Measurements from ENCODE around the gene ARIH2.

ARIH2 gene

GRCh38 chr3:48997714-48998637 is 79.3 kb downstream of the ARIH2 start:
- H3K4me3 ChIP-seq (ENCODE audit: insufficient read depth, low read length, poor library complexity, severe bottlenecking), result no peak overlapping the region

GRCh38 chr3:48999085-48999858 is 80.6 kb downstream of the ARIH2 start:
- no peaks in the 10 kb centered on the region for H3K9me3 ChIP-seq (ENCODE audit: insufficient read depth, low read length)
- H2AFZ ChIP-seq (ENCODE audit: low read depth, low read length, severe bottlenecking), result no peak overlapping the region
- TF ChIP-seq CTCF (IDR thresholded peaks at IDR 0.05; ENCODE audit: insufficient read depth, low read length, poor library complexity, severe bottlenecking), result no peak
- no peak for TF ChIP-seq EZH2phosphoT487 (conservative IDR thresholded peaks at IDR 0.05; ENCODE audit: low read length)
- no peaks in the 10 kb centered on the region for H4K20me1 ChIP-seq (ENCODE audit: low read depth, low read length)
- H3F3A ChIP-seq (ENCODE audit: insufficient read depth), result no peaks in the 10 kb centered on the region
- no peak overlapping the region for H3K4me2 ChIP-seq (ENCODE audit: low read depth, low read length, poor library complexity, severe bottlenecking)
- H3K4me3 ChIP-seq (ENCODE audit: insufficient read depth, low read length, poor library complexity, severe bottlenecking), result no peak overlapping the region
- no peak overlapping the region for H3K9ac ChIP-seq (ENCODE audit: low read length)
- H3K79me2 ChIP-seq (ENCODE audit: insufficient read depth, low read length), result no peaks in the 10 kb centered on the region
- H3K27me3 ChIP-seq (ENCODE audit: low read length), result no peaks in the 10 kb centered on the region
- H3K9me2 ChIP-seq (replicated peaks; ENCODE audit: insufficient read depth, low read length), result no peaks in the 10 kb centered on the region
- H3K27ac ChIP-seq (ENCODE audit: low read depth, low read length), result no peak overlapping the region
- no peaks in the 10 kb centered on the region for H3K36me3 ChIP-seq (ENCODE audit: low read length)

More at GRCh38 chr3:48997714-48998637, 79.3 kb downstream of the ARIH2 start:
- H3K4me2 ChIP-seq (ENCODE audit: low read depth, low read length, poor library complexity, severe bottlenecking), result no peak overlapping the region
- no peak overlapping the region for H3K9ac ChIP-seq (ENCODE audit: low read length)
- H3F3A ChIP-seq (ENCODE audit: insufficient read depth), result no peaks in the 10 kb centered on the region
- H3K27me3 ChIP-seq (ENCODE audit: low read length), result no peaks in the 10 kb centered on the region
- H2AFZ ChIP-seq (ENCODE audit: low read depth, low read length, severe bottlenecking), result no peak overlapping the region
- no peak overlapping the region for H3K27ac ChIP-seq (ENCODE audit: low read depth, low read length)
- no peaks in the 10 kb centered on the region for H3K9me2 ChIP-seq (replicated peaks; ENCODE audit: insufficient read depth, low read length)
- no peaks in the 10 kb centered on the region for H4K20me1 ChIP-seq (ENCODE audit: low read depth, low read length)
- H3K9me3 ChIP-seq (ENCODE audit: insufficient read depth, low read length), result no peaks in the 10 kb centered on the region
- H3K79me2 ChIP-seq (ENCODE audit: insufficient read depth, low read length), result no peaks in the 10 kb centered on the region
- no peak for TF ChIP-seq EZH2phosphoT487 (conservative IDR thresholded peaks at IDR 0.05; ENCODE audit: low read length)
- TF ChIP-seq CTCF (IDR thresholded peaks at IDR 0.05; ENCODE audit: insufficient read depth, low read length, poor library complexity, severe bottlenecking), result no peak
- no peaks in the 10 kb centered on the region for H3K36me3 ChIP-seq (ENCODE audit: low read length)

GRCh38 chr3:49001155-49001554 is 82.5 kb downstream of the ARIH2 start:
- Histone ChIP-seq H3F3A (ENCODE audit: insufficient read depth) (no peaks in the 10 kb centered on the region), H3K4me2 (ENCODE audit: low read depth, low read length, poor library complexity, severe bottlenecking) (no peak overlapping the region), H3K27ac (ENCODE audit: low read depth, low read length) (no peak overlapping the region), H3K36me3 (ENCODE audit: low read length) (no peaks in the 10 kb centered on the region), H2AFZ (ENCODE audit: low read depth, low read length, severe bottlenecking) (no peak overlapping the region), H3K79me2 (ENCODE audit: insufficient read depth, low read length) (no peaks in the 10 kb centered on the region), H3K4me3 (ENCODE audit: insufficient read depth, low read length, poor library complexity, severe bottlenecking) (no peak overlapping the region), H4K20me1 (ENCODE audit: low read depth, low read length) (no peaks in the 10 kb centered on the region), H3K9ac (ENCODE audit: low read length) (no peak overlapping the region), H3K9me3 (ENCODE audit: insufficient read depth, low read length) (no peaks in the 10 kb centered on the region), H3K27me3 (ENCODE audit: low read length) (no peaks in the 10 kb centered on the region), H3K9me2 (replicated peaks; ENCODE audit: insufficient read depth, low read length) (no peaks in the 10 kb centered on the region)
- TF ChIP-seq EZH2phosphoT487 (conservative IDR thresholded peaks at IDR 0.05; ENCODE audit: low read length) (no peak), CTCF (IDR thresholded peaks at IDR 0.05; ENCODE audit: insufficient read depth, low read length, poor library complexity, severe bottlenecking) (no peak)
